A549 (cell line): ENCODE data around the gene CD84.

Experiments
- CTCF ChIP-seq: fragments of >200 bp; sonication (Bioruptor Twin); formaldehyde crosslinking; IDR thresholded peaks from 3 replicates; pipeline ENCODE4 v1.5.1; 2016
- JUN ChIP-seq, 2 experiments: fragments of >200 bp; sonication (Bioruptor Twin); formaldehyde crosslinking; IDR thresholded peaks; 2 replicates in 1 of 2; 3 replicates in 1 of 2; pipeline ENCODE4 v1.6.1; 2016 to 2017

- TF ChIP-seq CTCF: no peak
- no peak for TF ChIP-seq JUN (IDR thresholded peaks at IDR 0.05)
Observed at GRCh38 chr1:160607672-160608032, 28.4 kb upstream of the CD84 start.
